ENCODE data around the gene C10orf71. TPM values are rescaled to one million over a fixed set of nuclear protein-coding genes. Genes with fewer than 3 reads are reported as not detected.

Gene C10orf71
- total RNA-seq, 1 donor from 2014 or later, result not detected

- no peaks in the 10 kb centered on the region for H3K27me3 Mint-ChIP-seq (ENCODE audit: low read depth)
- intact Hi-C loops (cut with micrococcal nuclease), result no loop called here
- H3K36me3 Mint-ChIP-seq (ENCODE audit: low read depth), result no peaks in the 10 kb centered on the region
- no peak overlapping the region for H3K27ac Mint-ChIP-seq
- no peak overlapping the region for H3K4me3 Mint-ChIP-seq (ENCODE audit: low read depth)
- H3K9me3 Mint-ChIP-seq, result no peaks in the 10 kb centered on the region
- DNase-seq (ENCODE audit: low spot score), result no peak
- H3K4me1 Mint-ChIP-seq (ENCODE audit: low read depth), result no peaks in the 10 kb centered on the region
Measured at GRCh38 chr10:49364747-49365146, 65.8 kb downstream of the C10orf71 start.

DNA sequence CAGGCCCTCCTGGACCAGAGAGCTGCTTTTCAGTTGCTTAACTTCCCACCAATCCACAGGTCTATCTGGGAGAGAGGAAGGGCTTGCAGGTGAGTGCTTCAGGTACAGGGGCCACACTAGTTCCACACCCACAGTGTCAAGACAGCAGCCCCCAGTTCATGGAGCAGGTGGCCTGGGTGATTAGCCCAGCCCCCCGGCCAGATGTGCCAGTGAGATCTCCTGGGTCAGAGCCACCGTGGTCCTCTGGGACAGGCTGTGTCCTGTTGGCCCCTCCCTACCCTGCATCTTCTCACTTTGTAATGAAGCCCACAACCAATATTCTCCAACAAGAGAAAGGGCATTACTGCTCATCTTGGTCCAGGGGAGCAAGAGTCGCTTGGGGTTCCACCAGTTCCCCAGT is 66.3 kb downstream of the C10orf71 start:
- Mint-ChIP-seq H3K27ac (no peak overlapping the region), H3K4me1 (ENCODE audit: low read depth) (no peaks in the 10 kb centered on the region), H3K36me3 (ENCODE audit: low read depth) (no peaks in the 10 kb centered on the region), H3K9me3 (no peaks in the 10 kb centered on the region), H3K4me3 (ENCODE audit: low read depth) (no peak overlapping the region), H3K27me3 (ENCODE audit: low read depth) (no peaks in the 10 kb centered on the region)
- intact Hi-C loops (cut with micrococcal nuclease), result no loop called here
- DNase-seq (ENCODE audit: low spot score), result no peak

DNA sequence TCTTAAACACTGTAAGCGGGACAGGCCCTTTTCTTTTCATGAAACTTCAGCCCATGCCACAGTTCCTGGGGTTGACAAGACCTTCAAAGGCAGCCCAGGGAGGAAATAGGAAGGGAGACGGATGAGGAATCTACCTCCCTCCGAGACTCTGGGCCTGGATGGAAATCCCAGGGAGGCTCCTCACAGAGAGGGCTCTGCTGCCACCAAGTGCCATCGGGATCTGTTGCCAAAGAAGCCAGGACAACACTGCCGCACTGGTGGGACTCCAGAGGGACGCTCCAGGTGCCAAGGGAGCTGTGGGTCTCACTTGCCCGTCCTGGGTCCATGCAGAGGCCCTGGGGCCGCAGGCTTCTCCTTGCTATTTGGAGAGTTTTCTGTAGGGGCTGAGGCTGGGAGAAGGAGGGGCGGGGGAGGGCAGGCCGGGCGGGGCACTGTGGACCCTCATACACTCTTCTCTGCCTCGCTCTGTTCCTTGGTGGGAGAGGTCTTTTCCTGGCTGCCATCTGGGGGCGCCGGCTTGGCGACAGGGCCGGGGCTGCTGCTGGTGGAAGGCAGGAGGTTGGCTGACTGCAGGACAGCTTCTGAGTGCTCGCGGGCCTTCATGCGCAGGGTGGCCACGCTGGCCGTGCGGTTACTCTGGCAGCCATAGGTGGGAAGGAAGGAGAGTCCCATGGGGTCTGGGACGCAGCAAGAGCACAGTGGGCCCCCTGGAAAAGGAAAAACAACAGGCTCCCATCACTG is 66.9 kb downstream of the C10orf71 start:
- no peaks in the 10 kb centered on the region for H3K9me3 Mint-ChIP-seq
- H3K4me1 Mint-ChIP-seq (ENCODE audit: low read depth), result no peaks in the 10 kb centered on the region
- no peak for DNase-seq (ENCODE audit: low spot score)
- no peaks in the 10 kb centered on the region for H3K27me3 Mint-ChIP-seq (ENCODE audit: low read depth)
- no peak overlapping the region for H3K4me3 Mint-ChIP-seq (ENCODE audit: low read depth)
- no peaks in the 10 kb centered on the region for H3K36me3 Mint-ChIP-seq (ENCODE audit: low read depth)
- intact Hi-C loops (cut with micrococcal nuclease), result no loop called here
- H3K27ac Mint-ChIP-seq, result no peak overlapping the region

DNA sequence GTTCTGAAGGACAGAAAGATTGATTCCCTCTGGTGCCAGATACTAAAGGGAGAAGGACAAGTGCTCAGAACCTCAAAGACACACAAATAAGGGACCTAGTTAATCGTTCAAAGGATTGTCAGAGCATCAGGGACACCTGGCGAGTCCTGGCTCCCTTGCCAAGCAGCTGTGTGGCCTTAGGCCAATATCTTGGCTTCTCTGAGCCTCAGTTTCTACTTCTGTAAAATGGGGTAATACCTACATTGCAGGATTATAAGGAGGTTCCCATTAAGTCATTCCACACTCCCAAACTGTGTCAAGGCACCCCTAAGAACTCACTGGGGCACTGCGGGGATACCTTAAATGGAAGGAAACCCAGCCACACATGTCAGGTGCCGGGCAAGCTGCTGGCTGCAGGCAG is 67.5 kb downstream of the C10orf71 start:
- H3K36me3 Mint-ChIP-seq (ENCODE audit: low read depth), result no peaks in the 10 kb centered on the region
- DNase-seq (ENCODE audit: low spot score), result no peak
- intact Hi-C loops (cut with micrococcal nuclease), result no loop called here
- H3K27me3 Mint-ChIP-seq (ENCODE audit: low read depth), result no peaks in the 10 kb centered on the region
- no peaks in the 10 kb centered on the region for H3K9me3 Mint-ChIP-seq
- no peaks in the 10 kb centered on the region for H3K4me1 Mint-ChIP-seq (ENCODE audit: low read depth)
- no peak overlapping the region for H3K4me3 Mint-ChIP-seq (ENCODE audit: low read depth)
- H3K27ac Mint-ChIP-seq, result no peak overlapping the region

- Mint-ChIP-seq H3K27me3 (ENCODE audit: low read depth) (peaks cover 3% of the 10 kb centered on the region), H3K9me3 (no peaks in the 10 kb centered on the region), H3K4me1 (ENCODE audit: low read depth) (no peaks in the 10 kb centered on the region), H3K27ac (no peak overlapping the region), H3K4me3 (ENCODE audit: low read depth) (no peak overlapping the region), H3K36me3 (ENCODE audit: low read depth) (no peaks in the 10 kb centered on the region)
- DNase-seq (ENCODE audit: low spot score), result no peak
- intact Hi-C loops (cut with micrococcal nuclease), result no loop called here
Measured at GRCh38 chr10:49367600-49367999, 68.6 kb downstream of the C10orf71 start.

- Mint-ChIP-seq H3K9me3 (no peaks in the 10 kb centered on the region), H3K27ac (no peak overlapping the region), H3K27me3 (ENCODE audit: low read depth) (peaks cover 4% of the 10 kb centered on the region), H3K4me3 (ENCODE audit: low read depth) (no peak overlapping the region), H3K36me3 (ENCODE audit: low read depth) (no peaks in the 10 kb centered on the region), H3K4me1 (ENCODE audit: low read depth) (no peaks in the 10 kb centered on the region)
- DNase-seq (ENCODE audit: low spot score), result no peak
- intact Hi-C loops (cut with micrococcal nuclease), result no loop called here
Measured at GRCh38 chr10:49368256-49368655, 69.3 kb downstream of the C10orf71 start.

- Mint-ChIP-seq H3K36me3 (ENCODE audit: low read depth) (no peaks in the 10 kb centered on the region), H3K27ac (no peak overlapping the region), H3K9me3 (no peaks in the 10 kb centered on the region), H3K4me1 (ENCODE audit: low read depth) (no peaks in the 10 kb centered on the region), H3K27me3 (ENCODE audit: low read depth) (peaks cover 9% of the 10 kb centered on the region), H3K4me3 (ENCODE audit: low read depth) (no peak overlapping the region)
- DNase-seq (ENCODE audit: low spot score), result no peak
- intact Hi-C loops (cut with micrococcal nuclease), result no loop called here
Measured at GRCh38 chr10:49369216-49370162, 70.5 kb downstream of the C10orf71 start.

- no peak overlapping the region for H3K4me3 Mint-ChIP-seq (ENCODE audit: low read depth)
- no peak for DNase-seq (ENCODE audit: low spot score)
- no peaks in the 10 kb centered on the region for H3K36me3 Mint-ChIP-seq (ENCODE audit: low read depth)
- intact Hi-C loops (cut with micrococcal nuclease), result no loop called here
- no peaks in the 10 kb centered on the region for H3K9me3 Mint-ChIP-seq
- H3K27ac Mint-ChIP-seq, result no peak overlapping the region
- H3K4me1 Mint-ChIP-seq (ENCODE audit: low read depth), result no peaks in the 10 kb centered on the region
- peaks cover 9% of the 10 kb centered on the region for H3K27me3 Mint-ChIP-seq (ENCODE audit: low read depth)
Measured at GRCh38 chr10:49370326-49371100, 71.5 kb downstream of the C10orf71 start.

DNA sequence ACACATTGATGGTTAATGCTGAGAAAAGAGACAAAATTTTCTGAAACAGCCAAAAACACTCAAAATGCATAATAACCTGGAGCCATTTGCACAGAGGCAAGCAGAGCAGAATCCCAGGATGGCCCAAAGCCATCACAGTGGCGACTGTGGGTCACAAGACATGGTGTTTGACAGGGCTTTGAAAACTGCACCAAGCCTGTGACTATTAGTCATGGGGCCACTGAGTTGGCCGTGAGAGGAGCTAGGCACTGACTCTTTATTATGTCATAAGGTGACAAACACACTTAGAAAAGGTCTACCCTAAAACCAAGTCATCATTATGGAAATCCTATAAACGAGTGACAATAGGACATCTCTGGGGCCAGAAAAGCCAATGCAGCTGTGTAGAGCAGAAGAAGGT is 73.0 kb downstream of the C10orf71 start:
- DNase-seq (ENCODE audit: low spot score), result no peak
- no peaks in the 10 kb centered on the region for H3K36me3 Mint-ChIP-seq (ENCODE audit: low read depth)
- peaks cover 9% of the 10 kb centered on the region for H3K27me3 Mint-ChIP-seq (ENCODE audit: low read depth)
- H3K4me3 Mint-ChIP-seq (ENCODE audit: low read depth), result no peak overlapping the region
- no peaks in the 10 kb centered on the region for H3K4me1 Mint-ChIP-seq (ENCODE audit: low read depth)
- intact Hi-C loops (cut with micrococcal nuclease), result no loop called here
- no peaks in the 10 kb centered on the region for H3K9me3 Mint-ChIP-seq
- no peak overlapping the region for H3K27ac Mint-ChIP-seq

DNA sequence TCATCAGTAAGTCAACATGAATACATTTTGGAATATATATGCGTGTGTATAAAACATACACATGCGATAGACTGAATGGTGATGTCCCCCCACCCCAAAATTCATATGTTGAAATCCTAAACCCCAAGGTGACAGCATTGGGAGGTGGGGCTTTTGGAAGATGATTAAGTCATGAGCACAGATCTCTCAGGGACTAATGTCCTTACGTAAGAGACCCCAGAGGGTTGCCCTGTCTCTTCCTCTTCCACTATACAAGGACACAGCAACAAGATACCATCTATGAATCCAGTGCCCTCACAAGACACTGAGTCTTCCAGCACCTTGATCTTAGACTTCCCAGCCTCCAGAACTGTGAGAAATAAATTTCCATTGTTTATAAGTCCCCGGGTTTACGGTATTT is 74.4 kb downstream of the C10orf71 start:
- Mint-ChIP-seq H3K4me1 (ENCODE audit: low read depth) (no peaks in the 10 kb centered on the region), H3K9me3 (no peaks in the 10 kb centered on the region), H3K4me3 (ENCODE audit: low read depth) (no peak overlapping the region), H3K27me3 (ENCODE audit: low read depth) (peaks cover 9% of the 10 kb centered on the region), H3K27ac (no peak overlapping the region), H3K36me3 (ENCODE audit: low read depth) (no peaks in the 10 kb centered on the region)
- no peak for DNase-seq (ENCODE audit: low spot score)
- intact Hi-C loops (cut with micrococcal nuclease), result no loop called here

DNA sequence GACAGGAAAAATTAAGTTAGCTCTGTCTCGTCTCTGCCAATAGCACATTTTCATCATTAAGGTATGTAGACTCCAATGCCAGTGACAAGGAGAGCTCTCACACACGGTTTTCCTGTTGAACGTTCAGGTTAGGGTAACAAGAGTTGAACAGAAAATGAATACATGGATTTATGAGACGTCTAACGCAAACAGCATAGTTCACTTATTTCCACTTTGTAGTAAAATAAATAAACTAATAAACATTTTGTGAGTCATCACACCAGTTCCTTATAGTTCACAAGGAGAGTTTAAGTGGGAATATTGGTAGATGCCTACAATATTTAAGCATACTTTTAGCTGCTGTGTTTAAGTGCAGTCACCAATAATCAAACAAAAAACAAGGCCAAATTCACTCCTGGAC is 75.8 kb downstream of the C10orf71 start:
- no peak for DNase-seq (ENCODE audit: low spot score)
- no peak overlapping the region for H3K4me3 Mint-ChIP-seq (ENCODE audit: low read depth)
- intact Hi-C loops (cut with micrococcal nuclease), result no loop called here
- H3K9me3 Mint-ChIP-seq, result no peaks in the 10 kb centered on the region
- H3K27me3 Mint-ChIP-seq (ENCODE audit: low read depth), result peaks cover 9% of the 10 kb centered on the region
- no peaks in the 10 kb centered on the region for H3K4me1 Mint-ChIP-seq (ENCODE audit: low read depth)
- no peak overlapping the region for H3K27ac Mint-ChIP-seq
- no peaks in the 10 kb centered on the region for H3K36me3 Mint-ChIP-seq (ENCODE audit: low read depth)

- Mint-ChIP-seq H3K27ac (no peak overlapping the region), H3K4me3 (ENCODE audit: low read depth) (no peak overlapping the region), H3K9me3 (no peaks in the 10 kb centered on the region), H3K27me3 (ENCODE audit: low read depth) (peaks cover 14% of the 10 kb centered on the region), H3K36me3 (ENCODE audit: low read depth) (no peaks in the 10 kb centered on the region), H3K4me1 (ENCODE audit: low read depth) (no peaks in the 10 kb centered on the region)
- intact Hi-C loops (cut with micrococcal nuclease), result no loop called here
- no peak for DNase-seq (ENCODE audit: low spot score)
Measured at GRCh38 chr10:49375611-49376010, 76.6 kb downstream of the C10orf71 start.

Data from activated T-helper 2 cell treated with anti-CD3 and anti-CD28 coated beads, Interferon-gamma antibody, Interleukin-2, Interleukin-4, amounts not matched to agents 10 μg/mL and 5 μg/mL and 100 μg/mL, durations not matched to agents 14 hours and 24 hours and 36 hours (primary cell).